Activated CD8-positive, alpha-beta memory T cell treated with anti-CD3 and anti-CD28 coated beads, Interleukin-2, amount 50 U/mL, for 1 hour (primary cell): ENCODE results near the gene SALL1.

Source experiments
- DNase-seq: peaks from one replicate; pipeline ENCODE4 v3.0.0-alpha.2; 2020; ENCODE audit errors: extremely low read depth

The SALL1 gene

GRCh38 chr16:51141106-51141505, 10.0 kb downstream of the SALL1 start:
- DNase-seq, result no peak

GRCh38 chr16:51140112-51140511, 11.0 kb downstream of the SALL1 start:
- DNase-seq, result no peak

DNA sequence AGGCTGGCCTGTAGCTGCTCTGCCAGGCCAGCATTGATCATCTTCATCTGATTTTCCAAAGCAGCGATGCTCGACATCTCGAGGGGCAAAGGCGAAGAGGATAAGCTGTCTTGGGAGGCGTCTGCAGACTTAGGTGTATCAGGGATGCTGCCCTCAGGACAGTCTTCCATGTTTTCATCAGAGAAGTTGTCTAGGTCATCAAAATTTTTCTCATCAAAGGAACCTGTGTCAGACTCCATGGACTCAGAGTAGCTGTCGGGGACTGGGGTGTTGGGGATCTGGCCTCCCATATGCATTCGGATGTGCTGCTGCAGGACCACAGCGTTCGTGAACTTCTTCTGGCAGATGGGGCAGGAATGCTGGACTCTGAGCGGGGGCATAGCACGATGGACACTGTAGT, 11.5 kb downstream of the SALL1 start:
- DNase-seq, result no peak

- DNase-seq, result no peak
Measured at GRCh38 chr16:51138178-51138577, 12.9 kb downstream of the SALL1 start.

- DNase-seq, result no peak
Measured at GRCh38 chr16:51137097-51137496, 14.0 kb downstream of the SALL1 start.

DNA sequence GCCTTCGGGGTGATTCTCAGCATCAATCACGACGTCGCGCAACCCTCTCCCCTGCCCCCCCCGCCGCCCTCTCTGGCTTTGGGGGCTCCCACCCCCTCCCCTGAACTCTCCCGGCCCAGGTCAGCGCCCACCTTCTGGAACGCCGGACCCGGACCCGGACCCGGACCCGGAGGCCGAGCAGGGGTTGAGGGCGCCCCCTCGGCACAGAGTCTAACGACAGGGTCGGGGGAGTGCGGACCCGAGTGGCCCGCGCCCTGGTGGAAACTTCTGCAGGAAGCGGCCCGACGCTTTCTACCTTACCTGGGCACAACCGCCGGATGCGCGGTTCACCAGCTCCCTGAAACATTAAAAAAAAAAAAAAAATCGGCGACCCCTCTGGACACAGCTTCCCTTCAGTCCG, 16.2 kb downstream of the SALL1 start:
- no peak for DNase-seq

- no peak for DNase-seq
Measured at GRCh38 chr16:51134269-51134812, 16.7 kb downstream of the SALL1 start.

GRCh38 chr16:51133688-51134087, 17.4 kb downstream of the SALL1 start:
- no peak for DNase-seq

GRCh38 chr16:51133183-51133582, 17.9 kb downstream of the SALL1 start:
- DNase-seq, result no peak

DNA sequence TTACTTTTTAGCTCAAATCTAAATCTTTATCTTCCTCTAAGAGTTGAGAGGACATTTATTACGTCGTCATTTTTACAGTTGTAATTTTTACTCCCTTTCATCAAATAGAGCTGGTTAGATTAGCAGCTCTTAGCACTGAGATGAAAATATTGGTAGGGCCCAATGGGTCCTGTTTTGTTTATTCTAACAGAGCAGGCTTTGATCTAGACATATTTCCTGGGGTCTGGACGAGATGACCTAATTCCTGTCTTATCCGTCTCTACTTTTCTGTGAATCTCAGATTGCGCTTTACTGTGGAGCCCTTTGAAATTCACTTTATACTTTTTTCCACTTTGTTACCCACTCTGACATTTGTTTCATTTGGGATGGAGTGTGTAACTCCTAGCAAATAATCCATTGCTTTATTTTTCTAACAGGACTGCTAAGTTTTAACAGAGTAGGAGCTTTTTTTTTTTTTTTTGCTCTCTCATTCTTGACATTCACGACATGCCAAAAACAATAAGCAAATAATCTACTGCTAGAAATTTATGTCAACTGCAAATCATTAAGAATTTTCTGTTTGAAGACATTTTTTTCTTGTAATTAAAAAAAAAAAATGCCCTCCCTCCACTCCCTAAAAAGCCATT, 18.5 kb downstream of the SALL1 start:
- DNase-seq, result no peak

- no peak for DNase-seq
Measured at GRCh38 chr16:51131619-51132018, 19.5 kb downstream of the SALL1 start.

DNA sequence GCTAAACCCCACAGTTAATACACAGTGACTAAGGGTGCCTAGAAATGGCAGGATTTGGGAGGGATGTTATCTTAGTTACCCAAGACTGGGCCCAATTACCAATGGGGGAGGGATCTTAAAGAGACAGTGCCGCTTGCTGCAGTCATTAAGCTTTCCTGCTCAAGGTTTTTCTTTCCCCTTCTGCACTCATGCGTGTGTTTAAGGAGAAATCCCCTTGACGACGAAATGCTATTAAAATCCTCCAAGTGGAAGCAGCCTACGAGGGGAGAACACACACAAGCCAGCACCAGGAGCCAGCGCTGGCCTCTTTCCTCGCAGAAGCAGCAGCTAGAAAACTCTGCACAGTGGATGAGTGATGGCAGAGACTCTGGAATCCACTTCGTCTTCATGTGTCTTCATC, 22.0 kb downstream of the SALL1 start:
- no peak for DNase-seq

DNA sequence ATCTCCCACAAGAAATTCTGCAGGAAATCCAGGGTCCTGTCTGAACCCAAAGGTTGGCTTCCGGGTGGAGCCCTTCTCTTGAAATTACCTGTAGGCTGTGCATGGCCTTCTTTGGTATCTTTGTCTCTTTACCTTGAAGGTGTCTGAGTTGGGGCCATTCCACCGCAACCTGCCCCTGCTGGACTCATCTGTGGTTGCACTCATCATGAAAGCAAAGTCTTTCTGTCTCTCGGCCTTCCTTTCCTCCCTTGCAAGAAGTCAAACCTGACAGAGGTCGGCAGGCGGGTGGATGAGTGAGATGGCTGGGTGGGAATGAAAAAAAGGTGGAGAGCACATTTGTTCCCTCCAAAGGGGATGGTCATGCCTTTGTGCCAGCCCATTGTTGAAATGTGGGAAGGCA, 25.1 kb downstream of the SALL1 start:
- no peak for DNase-seq

- DNase-seq, result no peak
Measured at GRCh38 chr16:51124896-51125295, 26.2 kb downstream of the SALL1 start.

- DNase-seq, result no peak
Measured at GRCh38 chr16:51121850-51122249, 29.2 kb downstream of the SALL1 start.

- no peak for DNase-seq
Measured at GRCh38 chr16:51120730-51121347, 30.2 kb downstream of the SALL1 start.

DNA sequence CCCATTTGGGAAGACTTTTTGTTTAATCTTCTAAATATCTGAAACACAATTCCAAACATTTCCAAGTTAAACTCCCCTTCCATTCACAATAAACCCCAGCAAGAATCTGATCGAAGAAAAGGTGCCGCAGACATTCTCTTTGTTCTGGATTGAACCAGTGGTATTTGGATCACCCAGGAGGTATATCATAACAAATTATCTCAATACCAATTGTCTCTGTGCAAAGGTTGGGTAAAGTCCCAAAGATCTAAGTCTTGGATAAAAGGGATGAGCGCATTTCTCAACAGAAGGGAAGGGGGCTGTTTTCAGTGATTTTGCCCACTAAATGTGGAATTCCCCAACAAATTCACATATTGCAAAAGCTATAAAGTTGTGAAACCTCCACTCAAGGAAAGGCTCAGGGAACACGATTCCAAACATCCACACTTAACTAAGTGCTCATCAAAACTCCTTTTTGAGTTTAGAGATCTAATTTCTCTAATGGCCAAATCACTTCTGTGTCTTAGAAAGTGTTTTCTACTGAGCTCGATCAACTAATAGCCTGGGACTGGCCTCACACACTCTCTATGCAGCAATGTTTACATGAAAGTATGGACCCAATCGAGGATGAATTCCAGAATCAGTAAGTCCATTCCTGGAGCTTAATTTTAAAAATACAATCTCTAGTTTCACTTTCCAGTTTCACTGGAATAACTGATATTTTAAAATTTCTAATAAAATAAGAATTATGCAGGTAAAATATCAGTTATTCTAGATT, 30.9 kb downstream of the SALL1 start:
- no peak for DNase-seq

GRCh38 chr16:51119556-51119955, 31.5 kb downstream of the SALL1 start:
- no peak for DNase-seq

- DNase-seq, result no peak
Measured at GRCh38 chr16:51116353-51116752, 34.7 kb downstream of the SALL1 start.

DNA sequence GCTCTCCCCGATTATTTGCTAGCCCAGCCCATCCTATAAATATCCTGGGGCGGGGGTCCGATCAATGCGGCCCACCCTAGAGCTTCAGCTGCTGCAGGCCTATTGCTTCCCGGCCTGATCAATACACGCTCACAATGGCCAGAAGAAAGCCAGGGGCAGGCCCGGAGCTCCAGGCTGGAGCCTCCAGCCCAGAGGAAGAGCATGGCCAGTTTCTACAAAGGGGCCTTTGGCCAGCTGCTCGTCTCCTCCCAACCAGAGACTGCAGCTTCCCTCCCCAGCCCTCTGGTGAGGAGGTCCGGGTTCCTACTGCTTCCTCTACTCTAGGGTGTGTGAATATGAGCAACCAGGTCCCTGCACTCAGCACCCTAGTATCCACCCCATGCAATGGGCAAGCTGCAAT, 36.7 kb downstream of the SALL1 start:
- DNase-seq, result no peak

GRCh38 chr16:51113236-51114125, 37.6 kb downstream of the SALL1 start:
- no peak for DNase-seq

- DNase-seq, result no peak
Measured at GRCh38 chr16:51112323-51112722, 38.7 kb downstream of the SALL1 start.
